22Rv1 (cell line): Measurements from ENCODE around the gene ZBTB20.

Source experiments
- CTCF ChIP-seq: fragments of 450-650 bp; IDR thresholded peaks from 2 replicates; pipeline ENCODE4 v1.5.1; 2017; ENCODE audit warnings: mild to moderate bottlenecking
- ZFX ChIP-seq: fragments of 450-650 bp; IDR thresholded peaks from 2 replicates; pipeline ENCODE4 v1.6.1; 2017; ENCODE audit warnings: antibody characterized with exemption, borderline replicate concordance

DNA sequence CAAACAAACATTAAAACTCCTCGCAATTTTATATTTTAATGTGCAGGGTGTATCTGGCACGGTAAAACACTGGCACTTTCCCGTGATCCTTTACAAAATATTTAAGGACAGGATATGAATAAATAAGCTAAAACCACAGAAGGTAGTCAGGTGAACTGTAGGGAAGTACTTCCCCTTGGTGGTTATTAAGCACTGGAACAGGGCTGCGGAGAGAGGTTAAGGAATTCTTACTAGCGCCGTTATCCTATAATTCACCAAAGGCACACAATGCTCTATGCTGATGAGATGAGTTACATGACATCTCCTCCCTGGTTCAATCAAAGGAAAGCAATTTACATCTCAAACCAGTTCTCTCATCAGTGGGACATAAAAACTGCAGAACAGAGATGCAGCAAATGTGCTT is 289.8 kb downstream of the ZBTB20 start:
- no peak for TF ChIP-seq CTCF
- no peak for TF ChIP-seq ZFX
